H1 (cell line): ENCODE results near the gene PAWR. TPM values are rescaled to one million over a fixed set of nuclear protein-coding genes. Genes with fewer than 3 reads are reported as not detected.

Experiments
- CTCF ChIA-PET: fragments of 300-600 bp; sonication (Branson Sonifier 250); formaldehyde crosslinking; loops from one replicate; lab custom pipeline; 2021; ENCODE audit not compliant: partially characterized antibody; lab: Charles Lee
- POLR2A ChIA-PET: fragments of 300-600 bp; sonication (Branson Sonifier 250); formaldehyde crosslinking; loops from one replicate; lab custom pipeline; 2021; ENCODE audit warnings: inconsistent platforms; ENCODE audit not compliant: partially characterized antibody; lab: Charles Lee
- DNase-seq, 2 experiments: peaks; one replicate each; pipeline versions ENCODE4 v3.0.0 to v3.0.0-alpha.2; 2010 to 2022; ENCODE audit warnings: low spot score in 2 of 2, low read depth in 1 of 2, mixed read lengths in 1 of 2
- FAIRE-seq: peaks from 2 replicates; lab custom pipeline; 2011; peaks lifted over from hg19 to GRCh38; lab: Jason Lieb, UNC
- H2AFZ ChIP-seq: 2 replicates; pipeline ENCODE4 v1.8.1; 2012; ENCODE audit warnings: low read length, inconsistent platforms
- H2AK5ac ChIP-seq: 2 replicates; pipeline ENCODE4 v1.6.1; 2013; ENCODE audit warnings: low read depth, low read length
- H2BK120ac ChIP-seq: replicated peaks from 2 replicates; pipeline ENCODE3; 2013; ENCODE audit warnings: low read depth, low read length, inconsistent platforms
- H2BK12ac ChIP-seq: 2 replicates; pipeline ENCODE4 v1.6.1; 2013; ENCODE audit warnings: low read depth, low read length
- H2BK15ac ChIP-seq: 2 replicates; pipeline ENCODE4 v1.6.1; 2013; ENCODE audit warnings: low read length
- H2BK20ac ChIP-seq: 2 replicates; pipeline ENCODE4 v1.6.1; 2013; ENCODE audit warnings: low read length
- H2BK5ac ChIP-seq: 2 replicates; pipeline ENCODE4 v1.6.1; 2013; ENCODE audit warnings: low read depth, low read length
- H3K14ac ChIP-seq: 2 replicates; pipeline ENCODE4 v1.6.1; 2013; ENCODE audit warnings: inconsistent platforms; ENCODE audit not compliant: insufficient read length
- H3K18ac ChIP-seq: 2 replicates; pipeline ENCODE4 v1.6.1; 2013; ENCODE audit warnings: low read length; ENCODE audit errors: extremely low read depth
- H3K23ac ChIP-seq: 2 replicates; pipeline ENCODE4 v1.6.1; 2013; ENCODE audit warnings: inconsistent platforms; ENCODE audit not compliant: insufficient read length
- H3K23me2 ChIP-seq: 2 replicates; pipeline ENCODE4 v1.6.1; 2013; ENCODE audit warnings: low read depth, low read length
- H3K27ac ChIP-seq: 2 replicates; pipeline ENCODE4 v1.6.1; 2011; ENCODE audit warnings: low read depth, low read length, inconsistent platforms
- H3K27me3 ChIP-seq, 4 experiments: replicated peaks in 1 of 4; 1 replicate in 1 of 4; 2 replicates in 3 of 4; pipeline versions ENCODE4 v1.6.1 to v1.8.1; 2011 to 2013; ENCODE audit warnings: low read length in 3 of 4, mild to moderate bottlenecking in 3 of 4, inconsistent platforms in 2 of 4, mixed read lengths in 2 of 4, moderate library complexity in 1 of 4; ENCODE audit not compliant: control insufficient read depth in 3 of 4, insufficient read depth in 3 of 4; ENCODE audit errors: extremely low read depth in 1 of 4
- H3K36me3 ChIP-seq, 4 experiments: 2 replicates each; pipeline versions ENCODE4 v1.6.1 to v1.8.1; 2011 to 2013; ENCODE audit warnings: mild to moderate bottlenecking in 4 of 4, low read length in 3 of 4, moderate library complexity in 2 of 4, control low read depth in 1 of 4, inconsistent platforms in 1 of 4; ENCODE audit not compliant: insufficient read depth in 4 of 4, control insufficient read depth in 2 of 4
- H3K4ac ChIP-seq: replicated peaks from 2 replicates; pipeline ENCODE3; 2013; ENCODE audit warnings: low read length, low read depth, mixed read lengths, inconsistent platforms; ENCODE audit not compliant: insufficient read length
- H3K4me1 ChIP-seq, 4 experiments: replicated peaks in 1 of 4; 1 replicate in 1 of 4; 2 replicates in 3 of 4; pipeline versions ENCODE4 v1.6.1 to v1.8.1; 2011 to 2013; ENCODE audit warnings: low read length in 3 of 4, inconsistent platforms in 2 of 4, mixed read lengths in 1 of 4; ENCODE audit not compliant: insufficient read depth in 4 of 4, control insufficient read depth in 3 of 4
- H3K4me2 ChIP-seq, 2 experiments: 2 replicates each; pipeline versions ENCODE4 v1.6.1 to v1.8.1; 2011 to 2013; ENCODE audit warnings: low read depth in 2 of 2, low read length in 2 of 2, control low read depth in 1 of 2, inconsistent platforms in 1 of 2, mild to moderate bottlenecking in 1 of 2; ENCODE audit not compliant: insufficient read depth in 1 of 2
- H3K4me3 ChIP-seq, 4 experiments: fragments of 200-600, 300-600 bp in 1 of 4; sonication (generic), shearing (Covaris generic), sonication (Bioruptor Twin) in 1 of 4; 2 replicates each; pipeline versions ENCODE4 v1.5.1 to v1.8.1; 2011 to 2016; ENCODE audit warnings: low read length in 4 of 4, low read depth in 3 of 4, control low read depth in 2 of 4, inconsistent platforms in 2 of 4, mild to moderate bottlenecking in 2 of 4, mixed read lengths in 1 of 4, moderate library complexity in 1 of 4; ENCODE audit not compliant: insufficient read depth in 2 of 4; ENCODE audit errors: extremely low read depth in 1 of 4
- H3K56ac ChIP-seq: replicated peaks from 2 replicates; pipeline ENCODE3; 2013; ENCODE audit warnings: low read depth, mild to moderate bottlenecking, mixed read lengths, low read length, inconsistent platforms; ENCODE audit not compliant: insufficient read length
- H3K79me1 ChIP-seq: 2 replicates; pipeline ENCODE4 v1.6.1; 2013; ENCODE audit warnings: low read depth, low read length, control low read depth
- H3K79me2 ChIP-seq, 2 experiments: 2 replicates each; pipeline versions ENCODE4 v1.6.1 to v1.8.1; 2012 to 2013; ENCODE audit warnings: low read length in 2 of 2, mild to moderate bottlenecking in 2 of 2, inconsistent platforms in 1 of 2; ENCODE audit not compliant: insufficient read depth in 2 of 2, control insufficient read depth in 1 of 2
- H3K9ac ChIP-seq, 4 experiments: replicated peaks in 1 of 4; 1 replicate in 1 of 4; 2 replicates in 3 of 4; pipeline versions ENCODE4 v1.6.1 to v1.8.1; 2011 to 2013; ENCODE audit warnings: low read depth in 3 of 4, low read length in 3 of 4, control low read depth in 2 of 4, mild to moderate bottlenecking in 2 of 4, moderate library complexity in 2 of 4, inconsistent platforms in 1 of 4; ENCODE audit errors: extremely low read depth in 1 of 4
- H3K9me3 ChIP-seq, 2 experiments: 2 replicates each; pipeline versions ENCODE4 v1.6.1 to v1.8.1; 2012 to 2013; ENCODE audit warnings: mild to moderate bottlenecking in 2 of 2, moderate library complexity in 2 of 2, control low read depth in 1 of 2, inconsistent platforms in 1 of 2, low read depth in 1 of 2, low read length in 1 of 2, mixed read lengths in 1 of 2; ENCODE audit not compliant: insufficient read depth in 2 of 2
- H4K20me1 ChIP-seq, 2 experiments: replicated peaks in 1 of 2; 2 replicates each; pipeline versions ENCODE3 to v1.8.1; 2011 to 2013; ENCODE audit warnings: inconsistent platforms in 2 of 2, low read length in 2 of 2, mild to moderate bottlenecking in 1 of 2; ENCODE audit not compliant: insufficient read depth in 2 of 2, control insufficient read depth in 1 of 2
- H4K5ac ChIP-seq: 2 replicates; pipeline ENCODE4 v1.6.1; 2013; ENCODE audit warnings: low read length, low read depth, mixed read lengths, inconsistent platforms; ENCODE audit not compliant: insufficient read length
- H4K8ac ChIP-seq: 2 replicates; pipeline ENCODE4 v1.8.0; 2013; ENCODE audit warnings: mild to moderate bottlenecking, moderate library complexity, low read length, inconsistent platforms; ENCODE audit not compliant: insufficient read depth; ENCODE audit errors: extremely low read depth
- H4K91ac ChIP-seq: replicated peaks from 2 replicates; pipeline ENCODE3; 2013; ENCODE audit warnings: low read length, mixed read lengths, inconsistent platforms; ENCODE audit not compliant: insufficient read length
- BCL11A ChIP-seq, 2 experiments: IDR thresholded peaks; one replicate each; pipeline ENCODE4 v1.6.1; 2011; ENCODE audit warnings: low read depth in 2 of 2, low read length in 2 of 2, mild to moderate bottlenecking in 2 of 2
- CBX8 ChIP-seq: fragments of 300-800, 300-1000 bp; sonication (generic); IDR thresholded peaks from 2 replicates; pipeline ENCODE4 v1.7.1; 2016; ENCODE audit warnings: low read depth, low read length, borderline replicate concordance
- RBBP5 ChIP-seq: IDR thresholded peaks from 2 replicates; pipeline ENCODE4 v1.7.1; 2012; ENCODE audit warnings: low read depth, mild to moderate bottlenecking, inconsistent platforms, low read length, moderate library complexity, borderline replicate concordance
- WGBS, 2 experiments: shearing (Covaris generic) in 1 of 2; methylation state at CpG; one replicate each; pipeline versions ENCODE4 v1.1.6 to v1.1.7; 2013 to 2015; ENCODE audit warnings: low lambda C conversion rate in 2 of 2, mixed read lengths in 2 of 2, inconsistent platforms in 1 of 2, low coverage in 1 of 2, missing lambda C conversion rate in 1 of 2; ENCODE audit not compliant: insufficient replicate concordance in 2 of 2, insufficient coverage in 1 of 2, insufficient read length in 1 of 2; ENCODE audit errors: extremely low coverage in 1 of 2, missing lambda C conversion rate in 1 of 2; 5-methylcytosine and 5-hydroxymethylcytosine counted together
- polyA plus RNA-seq, 7 experiments: library from polyadenylated mRNA; depleted of rRNA in 3 of 7; stranded (reverse) in 5 of 7; unstranded in 2 of 7; fragments of >200 nt in 5 of 7; fragments of 200-250 nt in 2 of 7; gene quantifications; 1 replicate in 5 of 7; 2 replicates in 1 of 7; 4 replicates in 1 of 7; pipeline versions ENCODE4 v1.2.1 to v1.2.3, GENCODE V29; 2011 to 2013; ENCODE audit warnings: missing spikeins in 2 of 7, mixed read lengths in 2 of 7
- total RNA-seq: library from RNA; stranded (reverse); fragmentation: NEBNext Ultra II Directional; extraction: Animal tissue kit (Norgen Biotek cat#: 25700); gene quantifications from 2 replicates; pipeline ENCODE4 v1.2.1, GENCODE V29; 2021

Gene PAWR
- total and polyA plus RNA-seq, 2 of the 8 experiments (the other 6 are each of a cell fraction or from before 2014, with no cell fraction given): 28.3 to 327 TPM

DNA sequence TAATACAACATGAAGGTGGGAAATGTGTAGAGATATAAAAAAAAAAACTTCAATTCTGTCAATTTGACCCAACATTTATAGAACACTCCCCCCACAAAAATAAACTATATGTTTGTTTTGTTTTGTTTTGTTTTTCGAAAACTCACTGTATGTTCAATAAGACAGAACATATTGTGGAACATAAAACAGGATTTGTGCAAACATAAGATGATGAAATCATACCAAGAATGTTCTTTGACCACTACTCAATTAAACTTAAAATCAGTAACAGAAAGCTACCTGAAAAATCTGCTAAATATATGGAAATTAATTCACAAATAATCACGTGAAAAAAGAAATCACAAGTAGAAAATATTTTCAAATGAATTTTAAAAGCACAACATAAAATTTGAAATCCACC, 61.2 kb downstream of the PAWR start:
- ChIA-PET CTCF (no interaction called here), POLR2A (interaction anchor here (0.9 to 1.2 kb wide), 3 partner anchors 11 to 15 kb away, joined by 3 to 4 read pairs (median 4); no protein-coding TSS in a partner anchor)
- Histone ChIP-seq H3K14ac (no peak overlapping the region), H4K20me1 (peaks cover 5 to 7% of the 10 kb centered on the region in 2 experiments), H2BK12ac (no peak overlapping the region), H3K27ac (no peak overlapping the region), H3K56ac (no peak overlapping the region), H3K9ac (no peak overlapping the region), H4K8ac (no peak overlapping the region), H3K4me3 (no peak overlapping the region), H3K23ac (no peak overlapping the region), H3K79me1 (no peaks in the 10 kb centered on the region), H4K91ac (no peak overlapping the region), H2AFZ (no peak overlapping the region), H2BK5ac (no peak overlapping the region), H2BK120ac (no peak overlapping the region), H3K4ac (no peak overlapping the region), H4K5ac (no peak overlapping the region), H3K9me3 (peaks cover 0 to 3% of the 10 kb centered on the region in 2 experiments; a peak in 1 of 4 replicates), H2AK5ac (no peak overlapping the region), H3K23me2 (no peaks in the 10 kb centered on the region), H3K27me3 (no peaks in the 10 kb centered on the region), H3K4me2 (no peak overlapping the region), H3K4me1 (peaks cover 0 to 2% (median 0%) of the 10 kb centered on the region in 4 experiments; a peak in 1 of 7 replicates), H2BK15ac (no peak overlapping the region), H2BK20ac (no peak overlapping the region), H3K18ac (no peak overlapping the region), H3K79me2 (peaks cover 0 to 87% of the 10 kb centered on the region in 2 experiments; a peak in 3 of 4 replicates), H3K36me3 (no peaks in the 10 kb centered on the region)
- DNase-seq (no peak), FAIRE-seq (no peak)
- WGBS, 2 experiments: 84% methylated on average over 2 of the region's 2 CpGs; no CpG with 5 or more reads in 1 of the 2 experiments
- TF ChIP-seq CBX8 (no peak), RBBP5 (no peak), BCL11A (IDR thresholded peaks at IDR 0.05; ENCODE audit: low read depth in 2 of 2, low read length in 2 of 2) (no peak)
